ENCODE results near the gene PKIB. TPM values are rescaled to one million over a fixed set of nuclear protein-coding genes. Genes with fewer than 3 reads are reported as not detected.

PKIB gene
- total and polyA plus RNA-seq, 8 donors, result 1.2 to 2.7 (median 2.2) TPM

GRCh38 chr6:122683989-122684651 lies 73.9 kb downstream of the PKIB start:
- ATAC-seq (no peak), DNase-seq (no peak)
- Histone ChIP-seq H3K9me3 (no peaks in the 10 kb centered on the region), H3K4me1 (no peaks in the 10 kb centered on the region), H3K27me3 (no peaks in the 10 kb centered on the region), H3K36me3 (no peaks in the 10 kb centered on the region), H3K4me3 (no peak overlapping the region), H3K27ac (no peak overlapping the region)
- intact Hi-C loops (cut with DNase I), result no loop called here
- TF ChIP-seq, protein P1, sequence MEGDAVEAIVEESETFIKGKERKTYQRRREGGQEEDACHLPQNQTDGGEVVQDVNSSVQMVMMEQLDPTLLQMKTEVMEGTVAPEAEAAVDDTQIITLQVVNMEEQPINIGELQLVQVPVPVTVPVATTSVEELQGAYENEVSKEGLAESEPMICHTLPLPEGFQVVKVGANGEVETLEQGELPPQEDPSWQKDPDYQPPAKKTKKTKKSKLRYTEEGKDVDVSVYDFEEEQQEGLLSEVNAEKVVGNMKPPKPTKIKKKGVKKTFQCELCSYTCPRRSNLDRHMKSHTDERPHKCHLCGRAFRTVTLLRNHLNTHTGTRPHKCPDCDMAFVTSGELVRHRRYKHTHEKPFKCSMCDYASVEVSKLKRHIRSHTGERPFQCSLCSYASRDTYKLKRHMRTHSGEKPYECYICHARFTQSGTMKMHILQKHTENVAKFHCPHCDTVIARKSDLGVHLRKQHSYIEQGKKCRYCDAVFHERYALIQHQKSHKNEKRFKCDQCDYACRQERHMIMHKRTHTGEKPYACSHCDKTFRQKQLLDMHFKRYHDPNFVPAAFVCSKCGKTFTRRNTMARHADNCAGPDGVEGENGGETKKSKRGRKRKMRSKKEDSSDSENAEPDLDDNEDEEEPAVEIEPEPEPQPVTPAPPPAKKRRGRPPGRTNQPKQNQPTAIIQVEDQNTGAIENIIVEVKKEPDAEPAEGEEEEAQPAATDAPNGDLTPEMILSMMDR (IDR thresholded peaks at IDR 0.05), result no peak

DNA sequence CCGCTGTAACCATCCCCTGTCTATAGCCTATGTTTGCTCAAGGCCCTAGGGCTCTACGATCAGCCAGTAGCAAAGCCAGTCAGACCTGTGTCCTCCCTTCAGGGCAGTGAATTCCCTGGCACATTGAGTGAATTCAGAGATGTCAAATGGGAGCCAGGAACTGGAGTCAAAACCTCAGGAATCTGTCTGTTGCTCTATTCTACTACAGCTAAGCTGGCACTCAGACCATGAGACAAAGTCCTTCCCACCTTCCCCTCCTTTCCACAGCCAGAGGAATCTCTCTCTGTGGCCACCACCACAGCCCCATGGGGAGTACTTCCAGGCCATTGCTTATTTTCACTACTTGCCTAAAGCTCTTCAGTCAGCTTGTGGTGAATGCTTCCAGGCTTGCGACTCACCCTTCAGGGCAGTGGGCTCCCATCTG lies 82.0 kb downstream of the PKIB start:
- Histone ChIP-seq H3K27me3 (no peaks in the 10 kb centered on the region), H3K36me3 (no peaks in the 10 kb centered on the region), H3K9me3 (no peaks in the 10 kb centered on the region), H3K4me3 (no peak overlapping the region), H3K4me1 (no peaks in the 10 kb centered on the region), H3K27ac (no peak overlapping the region)
- ATAC-seq, result no peak
- no peak for DNase-seq
- TF ChIP-seq, protein P1 (IDR thresholded peaks at IDR 0.05), result no peak
- intact Hi-C loops (cut with DNase I), result no loop called here

DNA sequence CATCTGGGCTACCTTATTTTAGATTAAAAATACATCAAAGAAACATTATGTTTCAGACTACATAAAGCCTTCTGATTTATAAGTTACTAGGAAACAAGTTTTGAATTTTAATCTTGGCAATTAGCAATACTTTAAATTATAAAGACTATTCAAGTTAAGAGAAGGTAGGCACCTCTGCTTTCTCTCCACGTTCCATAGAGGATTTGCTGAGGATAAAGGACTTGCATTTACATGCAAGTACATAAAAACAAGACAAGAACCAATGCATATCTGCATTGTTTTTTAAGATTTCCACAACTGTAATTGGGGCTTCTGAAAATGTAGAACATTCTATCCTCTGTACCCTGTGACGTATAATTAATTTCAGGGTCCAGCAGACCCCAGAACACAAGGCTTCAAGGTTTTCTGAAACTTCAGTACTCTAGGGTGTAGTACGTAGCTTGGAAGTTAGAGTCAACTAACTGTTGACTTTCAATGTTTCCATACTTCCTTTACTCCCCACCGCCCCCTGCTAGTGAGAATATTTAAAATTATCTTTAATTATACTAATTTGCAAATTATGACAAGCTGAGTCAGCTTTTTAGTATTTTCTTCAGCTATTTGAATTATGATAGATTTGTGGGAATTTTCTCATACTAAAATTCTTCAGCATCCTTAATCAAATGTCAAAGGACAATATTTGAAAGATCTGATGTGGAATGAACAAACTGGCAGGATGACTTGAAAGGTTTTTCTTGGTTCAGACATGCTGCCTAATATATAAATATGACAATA lies 82.8 kb downstream of the PKIB start:
- intact Hi-C loops (cut with DNase I), result no loop called here
- Histone ChIP-seq H3K4me1 (no peaks in the 10 kb centered on the region), H3K27me3 (no peaks in the 10 kb centered on the region), H3K27ac (no peak overlapping the region), H3K36me3 (no peaks in the 10 kb centered on the region), H3K4me3 (no peak overlapping the region), H3K9me3 (no peaks in the 10 kb centered on the region)
- ATAC-seq (no peak), DNase-seq (no peak)
- TF ChIP-seq, protein P1 (IDR thresholded peaks at IDR 0.05), result no peak

DNA sequence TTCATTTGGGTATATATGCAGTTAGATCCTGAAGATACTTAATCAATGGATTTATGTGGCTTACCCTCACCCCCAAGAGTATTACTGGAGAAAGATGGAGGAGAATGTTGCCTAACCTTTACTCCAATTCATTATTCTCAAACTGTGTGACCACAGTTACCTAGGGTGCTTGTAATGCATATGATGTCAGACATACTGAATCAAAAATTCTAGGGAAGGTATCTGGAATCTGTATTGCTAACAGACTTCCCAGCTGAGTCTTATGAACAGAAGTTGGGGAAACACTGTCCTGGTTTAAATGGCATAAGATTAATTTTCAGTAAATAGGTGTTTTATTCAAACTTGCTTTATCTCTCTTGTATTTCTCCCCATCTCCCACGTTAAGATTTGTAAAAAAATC lies 83.9 kb downstream of the PKIB start:
- H3K27ac ChIP-seq, result no peak overlapping the region
- DNase-seq (no peak), ATAC-seq (no peak)
- no peaks in the 10 kb centered on the region for H3K4me1 ChIP-seq
- H3K9me3 ChIP-seq, result no peaks in the 10 kb centered on the region
- H3K4me3 ChIP-seq, result no peak overlapping the region
- TF ChIP-seq, protein P1 (IDR thresholded peaks at IDR 0.05), result no peak
- no peaks in the 10 kb centered on the region for H3K27me3 ChIP-seq
- H3K36me3 ChIP-seq, result no peaks in the 10 kb centered on the region
- intact Hi-C loops (cut with DNase I), result no loop called here

GRCh38 chr6:122694602-122695001 lies 84.4 kb downstream of the PKIB start:
- Histone ChIP-seq H3K4me1 (no peaks in the 10 kb centered on the region), H3K27ac (no peak overlapping the region), H3K36me3 (no peaks in the 10 kb centered on the region), H3K27me3 (no peaks in the 10 kb centered on the region), H3K4me3 (no peak overlapping the region), H3K9me3 (no peaks in the 10 kb centered on the region)
- ATAC-seq (no peak), DNase-seq (no peak)
- intact Hi-C loops (cut with DNase I), result no loop called here
- TF ChIP-seq, protein P1 (IDR thresholded peaks at IDR 0.05), result no peak

Measured in left lung (tissue), 10 donors.